H9 (cell line): Measurements from ENCODE around the gene SLC6A3. TPM values are rescaled to one million over a fixed set of nuclear protein-coding genes. Genes with fewer than 3 reads are reported as not detected.

ENCODE experiments used
- DNase-seq: peaks from one replicate; pipeline ENCODE4 v3.0.0-alpha.2; 2017
- H2AFZ ChIP-seq: one replicate; pipeline ENCODE4 v1.6.1; 2013; ENCODE audit warnings: mild to moderate bottlenecking, low read length, control low read depth, moderate library complexity
- H2AK5ac ChIP-seq: 2 replicates; pipeline ENCODE4 v1.6.1; 2013; ENCODE audit warnings: low read length, control low read depth, mixed read lengths; ENCODE audit not compliant: insufficient read length
- H2BK120ac ChIP-seq: one replicate; pipeline ENCODE4 v1.6.1; 2013; ENCODE audit warnings: low read depth, mild to moderate bottlenecking, low read length, control low read depth, inconsistent platforms; ENCODE audit not compliant: poor library complexity, severe bottlenecking
- H2BK12ac ChIP-seq: 2 replicates; pipeline ENCODE4 v1.6.1; 2013; ENCODE audit warnings: low read length, control low read depth, mixed read lengths, low read depth; ENCODE audit not compliant: insufficient read length
- H2BK15ac ChIP-seq: 2 replicates; pipeline ENCODE4 v1.6.1; 2013; ENCODE audit warnings: low read depth, low read length, control low read depth
- H2BK20ac ChIP-seq: one replicate; pipeline ENCODE4 v1.6.1; 2013; ENCODE audit warnings: low read depth, mild to moderate bottlenecking, low read length, control low read depth, inconsistent platforms; ENCODE audit not compliant: poor library complexity, severe bottlenecking
- H2BK5ac ChIP-seq: 2 replicates; pipeline ENCODE4 v1.6.1; 2013; ENCODE audit warnings: low read length, control low read depth, mixed read lengths; ENCODE audit not compliant: insufficient read length
- H3K14ac ChIP-seq: 2 replicates; pipeline ENCODE4 v1.6.1; 2013; ENCODE audit warnings: low read length, control low read depth; ENCODE audit not compliant: insufficient read depth
- H3K18ac ChIP-seq: 2 replicates; pipeline ENCODE4 v1.6.1; 2013; ENCODE audit warnings: low read depth, mild to moderate bottlenecking, mixed read lengths, low read length, control low read depth; ENCODE audit not compliant: insufficient read length
- H3K23ac ChIP-seq: 2 replicates; pipeline ENCODE4 v1.6.1; 2013; ENCODE audit warnings: low read length, control low read depth, mixed read lengths, low read depth; ENCODE audit not compliant: insufficient read length
- H3K23me2 ChIP-seq: 2 replicates; pipeline ENCODE4 v1.6.1; 2013; ENCODE audit warnings: low read depth, mild to moderate bottlenecking, mixed read lengths, low read length, control low read depth; ENCODE audit not compliant: insufficient read length, poor library complexity, severe bottlenecking
- H3K27ac ChIP-seq: 2 replicates; pipeline ENCODE4 v1.5.1; 2013; ENCODE audit warnings: low read length, control low read depth, mixed read lengths, low read depth; ENCODE audit not compliant: insufficient read length
- H3K27me3 ChIP-seq: 2 replicates; pipeline ENCODE4 v1.6.1; 2013; ENCODE audit warnings: low read length, control low read depth, inconsistent platforms; ENCODE audit not compliant: insufficient read depth
- H3K4ac ChIP-seq: 2 replicates; pipeline ENCODE4 v1.6.1; 2013; ENCODE audit warnings: low read depth, mild to moderate bottlenecking, control low read depth, inconsistent platforms, low read length, moderate library complexity
- H3K4me1 ChIP-seq: 2 replicates; pipeline ENCODE4 v1.6.1; 2013; ENCODE audit warnings: low read length, control low read depth, inconsistent platforms; ENCODE audit not compliant: insufficient read depth
- H3K4me2 ChIP-seq: 2 replicates; pipeline ENCODE4 v1.6.1; 2013; ENCODE audit warnings: low read length, control low read depth, mixed read lengths; ENCODE audit not compliant: insufficient read length, insufficient read depth
- H3K56ac ChIP-seq: 2 replicates; pipeline ENCODE4 v1.6.1; 2013; ENCODE audit warnings: low read depth, mild to moderate bottlenecking, mixed read lengths, low read length, control low read depth; ENCODE audit not compliant: insufficient read length
- H3K79me1 ChIP-seq: 2 replicates; pipeline ENCODE4 v1.6.1; 2013; ENCODE audit warnings: low read depth, mild to moderate bottlenecking, moderate library complexity, low read length, control low read depth, inconsistent platforms; ENCODE audit not compliant: insufficient read depth, poor library complexity, severe bottlenecking
- H3K79me2 ChIP-seq: 2 replicates; pipeline ENCODE4 v1.6.1; 2013; ENCODE audit warnings: low read length, control low read depth, inconsistent platforms; ENCODE audit not compliant: insufficient read depth
- H3K9ac ChIP-seq: 2 replicates; pipeline ENCODE4 v1.6.1; 2013; ENCODE audit warnings: low read length, control low read depth, mixed read lengths; ENCODE audit not compliant: insufficient read length; ENCODE audit errors: extremely low read depth
- H3K9me3 ChIP-seq: one replicate; pipeline ENCODE4 v1.6.1; 2013; ENCODE audit warnings: low read depth, low read length, inconsistent platforms; ENCODE audit not compliant: control insufficient read depth
- H3T11ph ChIP-seq: one replicate; pipeline ENCODE4 v1.6.1; 2013; ENCODE audit warnings: mild to moderate bottlenecking, low read length, control low read depth, inconsistent platforms
- H4K20me1 ChIP-seq: one replicate; pipeline ENCODE4 v1.6.1; 2013; ENCODE audit not compliant: control insufficient read depth, insufficient read length, insufficient read depth
- H4K5ac ChIP-seq: 2 replicates; pipeline ENCODE4 v1.6.1; 2013; ENCODE audit warnings: low read depth, mild to moderate bottlenecking, mixed read lengths, low read length, control low read depth; ENCODE audit not compliant: insufficient read length
- H4K8ac ChIP-seq: replicated peaks from 2 replicates; pipeline ENCODE4 v1.6.1; 2013; ENCODE audit warnings: low read length, control low read depth, mixed read lengths, low read depth; ENCODE audit not compliant: insufficient read length
- H4K91ac ChIP-seq: 2 replicates; pipeline ENCODE4 v1.6.1; 2013; ENCODE audit warnings: low read depth, mild to moderate bottlenecking, moderate library complexity, mixed read lengths, low read length, control low read depth; ENCODE audit not compliant: insufficient read length
- H3K27ac Mint-ChIP-seq, 3 experiments: 2 replicates in 2 of 3; 3 replicates in 1 of 3; pipeline ENCODE4 v1.8.0; 2020 to 2021; ENCODE audit warnings: mixed read lengths in 3 of 3, mild to moderate bottlenecking in 1 of 3, moderate library complexity in 1 of 3
- H3K27me3 Mint-ChIP-seq: 2 replicates; pipeline ENCODE4 v1.8.0; 2021; ENCODE audit warnings: low read depth, mild to moderate bottlenecking, moderate library complexity, mixed read lengths
- H3K36me3 Mint-ChIP-seq, 3 experiments: 2 replicates in 2 of 3; 3 replicates in 1 of 3; pipeline ENCODE4 v1.8.0; 2020 to 2021; ENCODE audit warnings: low read depth in 3 of 3, mixed read lengths in 3 of 3; ENCODE audit not compliant: insufficient read depth in 1 of 3
- H3K4me1 Mint-ChIP-seq, 2 experiments: 2 replicates each; pipeline ENCODE4 v1.8.0; 2020; ENCODE audit warnings: mixed read lengths in 2 of 2
- H3K4me3 Mint-ChIP-seq, 2 experiments: 2 replicates in 1 of 2; 3 replicates in 1 of 2; pipeline ENCODE4 v1.8.0; 2020 to 2021; ENCODE audit warnings: mild to moderate bottlenecking in 2 of 2, mixed read lengths in 2 of 2, moderate library complexity in 1 of 2
- H3K9me3 Mint-ChIP-seq, 2 experiments: 2 replicates in 1 of 2; 3 replicates in 1 of 2; pipeline ENCODE4 v1.8.0; 2020; ENCODE audit warnings: mild to moderate bottlenecking in 2 of 2, mixed read lengths in 2 of 2, moderate library complexity in 1 of 2
- WGBS: extraction: QIAGEN DNeasy Blood & Tissue Kit; methylation state at CpG from one replicate; pipeline ENCODE4 v1.1.7; 2013; ENCODE audit warnings: missing lambda C conversion rate, low lambda C conversion rate, mixed read lengths; ENCODE audit not compliant: insufficient read length; ENCODE audit errors: extremely low coverage; 5-methylcytosine and 5-hydroxymethylcytosine counted together
- total RNA-seq: library from RNA; stranded (reverse); gene quantifications from 2 replicates; pipeline ENCODE4 v1.2.1, GENCODE V29; 2021
- TF ChIP-seq, protein P1 (sequence below): fragments of 200-600 bp; sonication (generic); conservative IDR thresholded peaks from 3 replicates; pipeline ENCODE4 v1.8.0; 2021; ENCODE audit warnings: antibody characterized with exemption, mild to moderate bottlenecking

Gene SLC6A3
- total RNA-seq, 1 experiment from 2014 or later: 0.61 TPM

DNA sequence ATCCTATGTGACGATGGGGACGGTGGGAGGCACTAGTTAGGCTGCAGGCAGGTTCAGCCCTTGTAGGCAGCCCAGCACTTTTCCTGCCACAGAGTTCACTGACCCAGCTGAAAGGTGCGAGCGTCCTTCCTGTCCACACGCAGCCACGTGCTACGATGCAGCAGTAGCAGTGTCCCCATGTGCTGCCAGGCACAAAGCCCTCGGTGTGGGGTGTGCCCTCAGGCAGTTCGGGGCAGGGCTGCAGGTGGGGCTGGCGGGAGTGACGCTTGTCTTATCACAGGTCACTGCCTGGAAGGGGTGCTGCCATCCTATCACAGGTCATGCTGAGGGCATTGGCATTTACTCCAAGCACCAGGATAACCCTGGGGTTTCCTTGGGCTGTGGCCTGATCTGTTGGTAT, 53.5 kb downstream of the SLC6A3 start:
- H3K9me3 Mint-ChIP-seq: no peaks in the 10 kb centered on the region
- Histone ChIP-seq H2AFZ (no peak overlapping the region), H3T11ph (no peak overlapping the region), H4K20me1 (peaks cover 3% of the 10 kb centered on the region), H3K27me3 (peaks cover under 1% of the 10 kb centered on the region; the same call in 1 of the 2 replicates), H2AK5ac (no peak overlapping the region), H3K4me1 (no peaks in the 10 kb centered on the region), H3K79me2 (no peaks in the 10 kb centered on the region), H2BK5ac (no peak overlapping the region), H3K79me1 (no peaks in the 10 kb centered on the region), H3K14ac (no peak overlapping the region), H3K23ac (no peak overlapping the region), H3K9me3 (no peaks in the 10 kb centered on the region), H2BK20ac (no peak overlapping the region), H4K8ac (no peak overlapping the region), H2BK120ac (no peak overlapping the region), H3K18ac (no peak overlapping the region), H4K5ac (no peak overlapping the region), H3K9ac (no peak overlapping the region), H3K27ac (no peak overlapping the region), H2BK15ac (no peak overlapping the region), H3K23me2 (no peaks in the 10 kb centered on the region), H3K4me2 (no peak overlapping the region), H3K4ac (no peak overlapping the region), H2BK12ac (no peak overlapping the region), H3K56ac (no peak overlapping the region), H4K91ac (no peak overlapping the region)
- H3K27ac Mint-ChIP-seq: no peak overlapping the region
- TF ChIP-seq, protein P1, sequence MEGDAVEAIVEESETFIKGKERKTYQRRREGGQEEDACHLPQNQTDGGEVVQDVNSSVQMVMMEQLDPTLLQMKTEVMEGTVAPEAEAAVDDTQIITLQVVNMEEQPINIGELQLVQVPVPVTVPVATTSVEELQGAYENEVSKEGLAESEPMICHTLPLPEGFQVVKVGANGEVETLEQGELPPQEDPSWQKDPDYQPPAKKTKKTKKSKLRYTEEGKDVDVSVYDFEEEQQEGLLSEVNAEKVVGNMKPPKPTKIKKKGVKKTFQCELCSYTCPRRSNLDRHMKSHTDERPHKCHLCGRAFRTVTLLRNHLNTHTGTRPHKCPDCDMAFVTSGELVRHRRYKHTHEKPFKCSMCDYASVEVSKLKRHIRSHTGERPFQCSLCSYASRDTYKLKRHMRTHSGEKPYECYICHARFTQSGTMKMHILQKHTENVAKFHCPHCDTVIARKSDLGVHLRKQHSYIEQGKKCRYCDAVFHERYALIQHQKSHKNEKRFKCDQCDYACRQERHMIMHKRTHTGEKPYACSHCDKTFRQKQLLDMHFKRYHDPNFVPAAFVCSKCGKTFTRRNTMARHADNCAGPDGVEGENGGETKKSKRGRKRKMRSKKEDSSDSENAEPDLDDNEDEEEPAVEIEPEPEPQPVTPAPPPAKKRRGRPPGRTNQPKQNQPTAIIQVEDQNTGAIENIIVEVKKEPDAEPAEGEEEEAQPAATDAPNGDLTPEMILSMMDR: no peak
- DNase-seq: no peak
- no peaks in the 10 kb centered on the region for H3K36me3 Mint-ChIP-seq
- peaks cover 63% of the 10 kb centered on the region for H3K27me3 Mint-ChIP-seq
- H3K4me3 Mint-ChIP-seq: no peak overlapping the region
- H3K4me1 Mint-ChIP-seq: peaks cover 11 to 14% of the 10 kb centered on the region in 2 experiments
- WGBS: no CpG with 5 or more reads among the region's 11 CpGs
